Activated CD8-positive, alpha-beta T cell treated with anti-CD3 and anti-CD28 coated beads for 36 hours (primary cell): Measurements from ENCODE around the gene TRAF2. TPM values are rescaled to one million over a fixed set of nuclear protein-coding genes. Genes with fewer than 3 reads are reported as not detected.

Experiments
- ATAC-seq: fragments of 200-7000 bp; cut with Tn5 transposase; one replicate; pipeline ENCODE4 v1.10.0; 2021; ENCODE audit warnings: mild to moderate bottlenecking, moderate library complexity
- CTCF ChIA-PET: fragments of 350-600 bp; sonication (Branson Sonifier 250); formaldehyde crosslinking; loops from one replicate; lab custom pipeline; 2021; ENCODE audit warnings: antibody characterized with exemption; lab: Charles Lee
- POLR2A ChIA-PET: fragments of 350-600 bp; sonication (Branson Sonifier 250); formaldehyde crosslinking; loops from one replicate; lab custom pipeline; 2021; ENCODE audit warnings: antibody characterized with exemption; lab: Charles Lee
- DNase-seq: peaks from one replicate; pipeline ENCODE4 v3.0.0-alpha.2; 2020
- H3K27ac Mint-ChIP-seq: one replicate; pipeline ENCODE4 v1.8.0; 2021; ENCODE audit warnings: mild to moderate bottlenecking, mixed read lengths
- H3K27me3 Mint-ChIP-seq: one replicate; pipeline ENCODE4 v1.8.0; 2021; ENCODE audit warnings: mixed read lengths
- H3K36me3 Mint-ChIP-seq: one replicate; pipeline ENCODE4 v1.8.0; 2021; ENCODE audit warnings: low read depth, mixed read lengths
- H3K4me1 Mint-ChIP-seq: one replicate; pipeline ENCODE4 v1.8.0; 2021; ENCODE audit warnings: low read depth, mixed read lengths
- H3K4me3 Mint-ChIP-seq: one replicate; pipeline ENCODE4 v1.8.0; 2021; ENCODE audit warnings: mild to moderate bottlenecking, moderate library complexity, mixed read lengths
- H3K9me3 Mint-ChIP-seq: one replicate; pipeline ENCODE4 v1.8.0; 2021; ENCODE audit warnings: mixed read lengths
- intact Hi-C: fragments of 100-400 bp; cut with micrococcal nuclease; formaldehyde crosslinking; loops from one replicate; pipeline ENCODE4 v1.10.0; 2022
- total RNA-seq, 2 experiments: library from RNA; stranded (reverse); gene quantifications; one replicate each; pipeline ENCODE4 v1.2.3, GENCODE V29; 2021
- TF ChIP-seq, protein P1 (sequence below): fragments of 200-600 bp; IDR thresholded peaks from one replicate; pipeline ENCODE4 v1.8.0; 2022; ENCODE audit warnings: antibody characterized with exemption, mild to moderate bottlenecking

The TRAF2 gene
- total RNA-seq, 2 experiments from 2014 or later = 34.8 to 40.5 TPM

DNA sequence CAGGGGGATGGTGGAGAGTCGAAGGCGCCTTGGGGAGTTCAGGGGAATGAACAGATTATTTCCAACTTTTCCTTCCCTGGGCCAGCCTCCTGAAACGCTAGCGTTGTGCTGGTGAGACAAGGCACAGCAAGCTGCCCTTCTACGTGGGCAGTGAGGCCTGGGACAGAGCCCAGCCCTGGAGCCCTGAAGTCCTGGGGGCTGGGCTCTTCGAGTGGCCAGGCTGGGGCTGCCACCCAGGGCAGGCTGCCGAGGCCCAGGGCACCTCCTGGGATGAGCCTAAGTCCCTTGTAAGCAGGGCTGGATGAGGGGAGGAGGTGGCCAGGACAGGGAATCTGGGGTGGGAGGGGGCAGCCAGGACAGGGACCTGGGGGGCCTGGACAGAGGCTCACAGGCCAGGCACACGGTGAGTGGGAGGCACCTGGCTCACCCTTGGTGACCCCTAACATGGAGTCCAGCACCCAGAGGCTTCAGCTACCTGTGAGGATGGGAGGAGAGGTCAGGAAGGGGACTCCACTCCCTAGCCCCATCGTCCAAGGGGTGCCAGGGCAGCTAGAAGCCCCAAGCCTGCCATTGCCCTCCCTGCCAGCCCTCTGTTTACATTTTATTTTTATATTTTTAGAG, 64.5 kb downstream of the TRAF2 start:
- Mint-ChIP-seq H3K27me3 (no peaks in the 10 kb centered on the region), H3K36me3 (no peaks in the 10 kb centered on the region), H3K4me3 (peak overlapping the region; percentile 76), H3K9me3 (no peaks in the 10 kb centered on the region), H3K27ac (peak overlapping the region; percentile 82), H3K4me1 (peaks cover 4% of the 10 kb centered on the region)
- ATAC-seq (no peak), DNase-seq (no peak)
- TF ChIP-seq, protein P1, sequence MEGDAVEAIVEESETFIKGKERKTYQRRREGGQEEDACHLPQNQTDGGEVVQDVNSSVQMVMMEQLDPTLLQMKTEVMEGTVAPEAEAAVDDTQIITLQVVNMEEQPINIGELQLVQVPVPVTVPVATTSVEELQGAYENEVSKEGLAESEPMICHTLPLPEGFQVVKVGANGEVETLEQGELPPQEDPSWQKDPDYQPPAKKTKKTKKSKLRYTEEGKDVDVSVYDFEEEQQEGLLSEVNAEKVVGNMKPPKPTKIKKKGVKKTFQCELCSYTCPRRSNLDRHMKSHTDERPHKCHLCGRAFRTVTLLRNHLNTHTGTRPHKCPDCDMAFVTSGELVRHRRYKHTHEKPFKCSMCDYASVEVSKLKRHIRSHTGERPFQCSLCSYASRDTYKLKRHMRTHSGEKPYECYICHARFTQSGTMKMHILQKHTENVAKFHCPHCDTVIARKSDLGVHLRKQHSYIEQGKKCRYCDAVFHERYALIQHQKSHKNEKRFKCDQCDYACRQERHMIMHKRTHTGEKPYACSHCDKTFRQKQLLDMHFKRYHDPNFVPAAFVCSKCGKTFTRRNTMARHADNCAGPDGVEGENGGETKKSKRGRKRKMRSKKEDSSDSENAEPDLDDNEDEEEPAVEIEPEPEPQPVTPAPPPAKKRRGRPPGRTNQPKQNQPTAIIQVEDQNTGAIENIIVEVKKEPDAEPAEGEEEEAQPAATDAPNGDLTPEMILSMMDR = no peak
- ChIA-PET POLR2A (interaction anchor here (0.7 to 1.5 kb wide), 2 partner anchors 41 to 42 kb away, joined by 3 read pairs; partner anchors contain the start of gene PAXX), CTCF (interaction anchor here (1.3 kb wide), 1 partner anchor 84 kb away, joined by 6 read pairs; no protein-coding TSS in a partner anchor)
- intact Hi-C loops = no loop called here

DNA sequence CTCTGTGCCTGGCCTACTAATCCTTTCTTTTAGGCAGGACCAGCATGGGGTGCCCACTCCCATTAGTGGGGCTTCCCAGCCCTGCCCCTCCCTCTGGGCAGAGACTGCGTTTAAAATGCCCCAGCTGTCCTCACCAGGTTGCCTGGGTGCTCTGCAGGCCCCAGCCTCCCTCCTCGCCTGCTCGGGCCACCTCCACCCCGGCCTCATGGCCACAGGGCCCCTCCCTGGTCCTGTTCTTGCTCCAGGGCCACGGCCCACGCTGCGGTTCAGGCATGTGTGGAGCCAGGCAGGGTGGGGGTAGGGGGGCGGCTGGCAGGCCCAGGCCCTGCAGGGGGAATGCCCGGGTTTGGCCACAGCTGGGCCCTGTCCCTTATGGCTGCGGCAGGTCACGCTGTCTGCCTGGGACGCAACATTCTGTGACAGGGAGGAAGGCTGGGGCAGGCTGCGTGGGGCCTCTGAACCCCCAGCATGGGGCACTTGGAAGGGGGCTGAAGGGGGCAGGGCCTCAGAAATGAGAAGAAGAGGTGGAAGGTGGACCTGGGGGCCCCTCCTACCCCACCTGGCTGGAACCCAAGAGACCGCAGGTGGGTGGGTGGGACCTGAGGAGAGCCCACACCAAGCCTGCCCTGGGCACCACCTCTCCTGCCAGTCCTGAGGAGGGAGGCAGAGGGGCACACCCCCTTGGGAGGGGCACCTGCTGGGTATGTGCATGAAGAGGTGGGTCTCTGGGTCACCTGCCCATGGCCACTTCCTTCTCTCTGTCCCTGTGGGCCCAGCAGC, 65.4 kb downstream of the TRAF2 start, which contains the start of gene LCN12:
Gene LCN12, plus strand, starts transcription at position 733 of the 780 bp plus-strand sequence. CDS start 55 bp downstream, outside the sequence.
- peaks cover 4% of the 10 kb centered on the region for H3K4me1 Mint-ChIP-seq
- peaks cover 4% of the 10 kb centered on the region for H3K9me3 Mint-ChIP-seq
- H3K4me3 Mint-ChIP-seq = no peak within 1 kb of the TSS
- ChIA-PET CTCF (interaction anchor here (1.3 kb wide), 1 partner anchor 83 kb away, joined by 6 read pairs; no protein-coding TSS in a partner anchor), POLR2A (interaction anchor here (0.7 kb wide), 1 partner anchor 40 kb away, joined by 3 read pairs; no protein-coding TSS in a partner anchor)
- H3K27ac Mint-ChIP-seq = no peak within 1 kb of the TSS
- no peaks in the 10 kb centered on the region for H3K36me3 Mint-ChIP-seq
- intact Hi-C loops = no loop called here
- TF ChIP-seq, protein P1 = no peak
- H3K27me3 Mint-ChIP-seq = no peaks in the 10 kb centered on the region
- DNase-seq (no peak), ATAC-seq (no peak)

DNA sequence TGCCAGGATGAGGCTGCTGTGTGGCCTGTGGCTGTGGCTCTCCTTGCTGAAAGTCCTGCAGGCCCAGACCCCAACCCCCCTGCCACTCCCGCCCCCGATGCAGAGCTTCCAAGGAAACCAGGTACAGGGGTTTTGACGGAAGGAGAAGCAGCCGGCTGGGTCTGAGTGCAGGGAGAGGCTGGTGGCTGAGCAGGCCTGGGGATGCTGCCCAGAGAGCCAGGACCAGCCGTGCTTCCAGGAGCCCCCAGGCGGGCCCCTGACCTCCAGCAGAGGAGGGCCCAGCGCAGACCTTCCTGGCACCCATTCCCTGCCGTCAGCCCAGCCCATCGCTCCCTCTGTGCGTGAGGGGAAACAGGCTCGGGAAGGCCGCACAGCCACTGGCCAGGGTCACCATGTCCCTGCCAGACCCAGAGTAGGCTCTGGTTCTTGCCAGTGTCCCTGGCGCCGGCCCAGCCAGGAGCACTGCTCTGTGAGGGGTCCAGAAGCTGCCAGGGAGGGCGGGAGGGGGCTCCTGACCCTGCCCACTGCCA, 66.1 kb downstream of the TRAF2 start:
- H3K27me3 Mint-ChIP-seq = no peaks in the 10 kb centered on the region
- intact Hi-C loops = no loop called here
- DNase-seq (no peak), ATAC-seq (no peak)
- peaks cover 4% of the 10 kb centered on the region for H3K4me1 Mint-ChIP-seq
- peaks cover 4% of the 10 kb centered on the region for H3K9me3 Mint-ChIP-seq
- ChIA-PET POLR2A (no interaction called here), CTCF (no interaction called here)
- no peak overlapping the region for H3K27ac Mint-ChIP-seq
- TF ChIP-seq, protein P1 = no peak
- H3K4me3 Mint-ChIP-seq = no peak overlapping the region
- no peaks in the 10 kb centered on the region for H3K36me3 Mint-ChIP-seq

DNA sequence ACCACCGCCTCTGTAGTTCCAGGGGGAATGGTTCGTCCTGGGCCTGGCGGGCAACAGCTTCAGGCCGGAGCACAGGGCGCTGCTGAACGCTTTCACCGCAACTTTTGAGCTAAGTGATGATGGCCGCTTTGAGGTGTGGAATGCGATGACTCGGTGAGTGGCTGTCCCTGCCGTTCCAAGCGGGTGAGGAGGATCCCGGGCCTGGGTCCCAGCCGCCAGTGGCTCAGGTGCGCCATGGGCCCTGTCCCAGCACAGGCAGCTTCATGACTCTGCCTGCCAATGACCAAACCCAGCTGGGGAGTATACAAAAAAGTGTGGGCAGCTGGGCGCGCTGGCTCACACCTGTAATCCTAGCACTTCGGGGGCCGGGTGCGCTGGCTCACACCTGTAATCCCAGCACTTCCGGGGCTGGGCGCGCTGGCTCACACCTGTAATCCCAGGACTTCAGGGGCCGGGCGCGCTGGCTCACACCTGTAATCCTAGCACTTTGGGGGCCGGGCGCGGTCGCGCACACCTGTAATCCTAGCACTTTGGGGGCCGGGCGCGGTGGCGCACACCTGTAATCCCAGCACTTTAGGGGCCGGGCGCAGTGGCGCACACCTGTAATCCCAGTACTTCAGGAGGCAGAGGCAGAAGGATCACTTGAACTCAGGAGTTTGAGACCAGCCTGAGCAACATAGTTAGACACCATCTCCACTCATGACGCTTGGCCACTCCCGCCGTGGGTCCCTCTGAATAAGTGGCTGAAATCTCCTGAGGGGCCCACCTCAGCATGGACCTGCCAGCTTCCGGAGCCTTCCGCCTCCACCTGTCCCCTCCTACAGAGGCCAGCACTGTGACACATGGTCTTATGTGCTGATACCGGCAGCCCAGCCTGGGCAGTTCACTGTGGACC, 66.8 kb downstream of the TRAF2 start:
- POLR2A ChIA-PET = no interaction called here
- DNase-seq = no peak
- peaks cover 3% of the 10 kb centered on the region for H3K4me1 Mint-ChIP-seq
- H3K9me3 Mint-ChIP-seq = peaks cover 4% of the 10 kb centered on the region
- CTCF ChIA-PET = no interaction called here
- TF ChIP-seq, protein P1 = no peak
- H3K27ac Mint-ChIP-seq = no peak overlapping the region
- no peak overlapping the region for H3K4me3 Mint-ChIP-seq
- ATAC-seq = no peak
- H3K36me3 Mint-ChIP-seq = no peaks in the 10 kb centered on the region
- intact Hi-C loops = no loop called here
- H3K27me3 Mint-ChIP-seq = no peaks in the 10 kb centered on the region
